ENCODE measurements around the gene ZFP90.
"Not testable (repeated sequence)": the region's sequence is repeated elsewhere in the genome, so short reads cannot be mapped to it uniquely, and the experiment has no call there.

The ZFP90 gene

DNA sequence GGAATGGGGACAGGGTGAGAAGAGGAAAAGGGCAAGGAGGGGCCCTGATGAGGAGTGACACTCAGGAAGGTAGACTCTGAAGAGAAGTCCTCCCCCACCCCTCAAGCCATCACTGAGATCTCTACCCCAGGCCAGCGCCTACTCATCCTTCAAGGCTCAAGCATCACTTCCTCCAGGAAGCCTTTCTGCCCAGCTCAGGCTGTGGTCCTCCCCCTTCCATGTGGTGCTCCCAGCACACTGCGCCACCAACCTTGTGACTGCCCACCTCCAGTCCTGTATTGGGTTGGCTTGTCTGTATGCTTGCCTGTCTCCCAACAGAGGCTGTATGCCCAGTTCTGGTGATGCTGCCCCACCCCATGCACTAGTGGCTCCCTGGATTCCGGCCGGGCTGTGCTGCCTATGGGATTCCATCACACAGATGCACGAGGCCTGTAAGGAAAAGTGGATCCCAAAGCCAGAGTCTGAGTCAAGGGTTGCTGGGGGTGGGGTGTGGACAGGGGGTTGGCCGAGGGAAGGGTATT lies 19.8 kb upstream of the ZFP90 start:
- DNase-seq (ENCODE audit: low spot score): no peak

DNA sequence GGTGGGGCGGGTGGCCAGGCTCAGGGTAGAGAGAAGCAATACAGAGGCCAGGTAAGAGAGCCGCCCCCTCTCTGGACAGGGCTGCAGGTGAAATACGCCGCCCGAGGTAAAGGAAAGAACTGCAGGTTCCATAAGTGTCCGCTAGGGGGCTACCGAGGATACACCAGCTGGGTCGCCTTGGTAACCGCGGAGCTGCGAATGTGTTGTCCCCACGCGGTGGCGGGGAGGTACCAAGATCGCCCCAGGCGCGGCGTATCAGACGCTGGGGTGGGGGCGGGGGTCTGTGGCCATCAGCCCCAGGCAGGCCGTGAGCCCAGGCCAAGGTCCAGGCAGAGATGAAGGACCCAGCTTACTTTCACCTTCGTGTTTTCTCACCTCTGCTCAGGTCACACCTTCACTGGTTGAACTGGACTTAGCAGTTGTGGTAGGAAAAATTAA lies 18.4 kb upstream of the ZFP90 start:
- DNase-seq (ENCODE audit: low spot score): peak; percentile 93

DNA sequence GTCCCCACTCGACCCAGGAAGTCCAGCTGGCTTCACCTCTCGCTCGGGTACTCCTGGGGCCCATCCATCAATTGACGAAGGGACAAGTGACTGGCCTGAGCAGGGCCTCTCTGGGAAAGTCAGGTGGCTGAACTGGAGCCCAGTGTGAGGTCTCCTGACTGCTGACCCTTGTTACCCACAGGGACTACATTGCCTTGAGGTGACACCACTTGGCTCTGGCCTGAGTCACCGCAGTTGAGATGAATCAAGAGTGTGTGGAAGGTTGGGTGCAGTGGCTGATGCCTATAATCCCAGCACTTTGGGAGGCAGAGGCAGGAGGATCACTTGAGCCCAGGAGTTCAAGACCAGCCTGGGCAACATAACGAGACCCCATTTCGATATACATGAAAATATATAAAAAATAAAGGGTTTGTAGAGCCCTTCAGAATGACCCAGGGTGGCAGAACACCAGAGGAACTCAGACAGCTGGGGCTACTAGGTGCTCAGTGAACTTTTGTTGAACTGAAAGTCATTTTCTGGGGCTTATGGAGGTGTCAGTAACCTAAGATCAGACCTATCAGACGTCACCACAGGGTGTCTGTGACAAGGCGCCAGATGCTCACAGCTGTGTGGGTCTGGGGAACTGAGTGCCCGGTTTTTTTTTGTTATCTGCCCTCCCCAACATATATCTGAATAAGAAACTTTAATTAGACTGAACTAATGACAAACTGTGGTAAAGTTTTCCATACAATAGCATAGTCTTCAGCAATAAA lies 14.8 kb upstream of the ZFP90 start:
- DNase-seq (ENCODE audit: low spot score): no peak

DNA sequence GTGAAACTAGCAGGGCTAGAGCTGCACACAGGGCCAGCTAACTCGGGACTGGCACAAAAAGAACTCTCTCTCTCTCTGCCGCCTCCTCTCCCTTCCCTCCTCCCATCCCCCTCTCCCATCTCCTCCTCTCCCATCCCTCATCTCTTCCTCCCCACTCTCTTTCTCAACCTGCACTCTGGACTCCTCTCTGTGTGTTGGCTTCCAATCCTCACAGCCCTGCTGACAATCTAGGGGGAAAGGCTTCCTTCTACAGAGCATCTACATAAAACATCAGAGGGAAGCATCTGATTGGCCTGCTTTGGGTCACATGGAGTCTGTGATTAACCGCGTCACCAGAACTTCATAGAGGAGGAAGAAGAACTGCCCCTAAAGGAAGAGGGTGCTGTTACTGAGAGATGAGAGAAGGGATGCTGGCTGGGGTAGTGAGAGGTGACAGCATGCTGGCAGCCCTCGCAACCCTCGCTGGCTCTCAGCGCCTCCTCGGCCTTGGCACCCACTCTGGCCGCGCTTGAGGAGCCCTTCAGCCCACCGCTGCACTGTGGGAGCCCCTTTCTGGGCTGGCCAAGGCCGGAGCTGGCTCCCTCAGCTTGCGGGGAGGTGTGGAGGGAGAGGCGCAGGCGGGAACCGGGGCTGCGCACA lies 12.8 kb upstream of the ZFP90 start:
- DNase-seq (ENCODE audit: low spot score): peak; percentile 38

DNA sequence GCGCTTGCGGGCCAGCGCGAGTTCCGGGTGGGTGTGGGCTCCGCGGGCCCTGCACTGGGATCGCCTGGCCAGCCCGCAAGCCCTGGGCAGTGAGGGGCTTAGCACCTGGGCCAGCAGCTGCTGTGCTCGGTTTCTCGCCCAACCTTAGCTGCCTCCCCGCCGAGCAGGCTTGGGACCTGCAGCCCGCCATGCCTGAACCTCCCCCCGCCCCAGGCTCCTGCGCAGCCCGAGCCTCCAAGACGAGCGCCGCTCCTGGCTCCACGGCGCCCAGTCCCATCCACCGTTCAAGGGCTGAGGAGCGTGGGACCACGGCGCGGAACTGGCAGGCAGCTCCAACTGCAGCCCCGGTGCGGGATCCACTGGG lies 12.3 kb upstream of the ZFP90 start:
- DNase-seq (ENCODE audit: low spot score): no peak

DNA sequence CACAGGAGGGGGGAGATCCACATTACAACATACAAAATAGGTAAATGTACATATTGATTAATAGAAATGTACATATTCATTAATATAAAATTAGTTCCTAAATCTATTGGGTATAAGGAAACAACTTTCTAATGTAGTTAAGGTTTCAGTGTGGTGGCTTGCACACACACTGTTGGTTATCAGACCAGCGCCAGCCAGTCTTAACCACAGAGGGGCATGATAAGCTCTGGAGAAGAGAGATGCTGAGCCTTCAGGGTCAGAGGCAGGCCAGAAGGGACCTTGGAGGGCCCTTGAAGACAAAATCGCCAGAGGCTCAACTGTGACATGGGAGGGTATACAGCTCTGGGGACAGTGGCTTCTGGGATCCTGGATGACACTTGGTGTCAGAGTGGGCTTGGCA lies 10.9 kb upstream of the ZFP90 start:
- no peak for DNase-seq (ENCODE audit: low spot score)

DNA sequence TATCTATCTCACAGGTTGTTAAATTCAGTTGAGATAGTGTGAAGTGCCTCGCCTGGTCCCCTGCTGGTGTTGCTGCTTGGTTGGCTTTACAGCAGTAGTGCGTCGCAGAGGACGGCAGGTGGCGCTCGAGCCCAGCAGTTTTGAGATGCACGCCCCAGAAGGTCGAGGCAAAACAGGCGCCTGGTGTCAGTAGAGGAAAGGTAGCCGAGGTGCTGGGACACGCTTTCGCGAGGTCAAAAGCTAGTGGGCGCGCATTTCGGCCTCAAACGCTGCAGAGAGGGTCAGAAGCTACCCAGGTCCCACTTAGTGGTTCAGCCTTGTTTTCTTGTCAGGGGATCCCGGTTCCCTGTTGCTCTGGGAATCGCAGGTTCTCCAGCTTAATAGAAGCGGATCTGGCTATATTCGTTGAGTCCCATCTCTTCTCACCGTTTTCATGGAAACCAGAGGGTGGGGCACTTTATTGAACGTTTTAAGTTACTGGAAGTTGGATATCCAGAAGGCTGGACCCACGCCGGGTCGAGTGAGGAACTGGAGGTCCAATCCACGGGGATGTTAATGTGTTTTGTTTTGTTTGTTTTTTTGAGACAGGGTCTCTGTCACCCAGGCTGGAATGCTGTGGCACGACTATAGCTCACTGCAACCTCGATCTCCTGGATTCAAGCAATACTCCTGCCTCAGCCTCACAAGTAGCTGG lies 10.3 kb upstream of the ZFP90 start:
- peak; percentile 93 for DNase-seq (ENCODE audit: low spot score)

DNA sequence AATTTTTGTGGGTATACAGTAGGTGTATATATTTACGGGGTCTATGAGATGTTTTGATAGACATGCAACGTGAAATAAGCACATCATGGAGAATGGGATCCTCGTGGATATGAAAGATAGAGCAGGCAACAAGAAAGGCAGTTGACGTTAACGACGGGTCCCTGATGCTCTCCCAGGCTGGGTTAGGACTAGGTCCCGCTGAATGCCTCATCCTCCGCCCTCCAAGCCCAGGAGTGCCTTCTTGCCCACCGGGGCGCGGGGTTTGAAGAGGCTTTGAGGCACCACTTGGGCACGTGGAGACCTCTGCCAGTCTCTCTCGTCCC lies 9.5 kb upstream of the ZFP90 start:
- no peak for DNase-seq (ENCODE audit: low spot score)

DNA sequence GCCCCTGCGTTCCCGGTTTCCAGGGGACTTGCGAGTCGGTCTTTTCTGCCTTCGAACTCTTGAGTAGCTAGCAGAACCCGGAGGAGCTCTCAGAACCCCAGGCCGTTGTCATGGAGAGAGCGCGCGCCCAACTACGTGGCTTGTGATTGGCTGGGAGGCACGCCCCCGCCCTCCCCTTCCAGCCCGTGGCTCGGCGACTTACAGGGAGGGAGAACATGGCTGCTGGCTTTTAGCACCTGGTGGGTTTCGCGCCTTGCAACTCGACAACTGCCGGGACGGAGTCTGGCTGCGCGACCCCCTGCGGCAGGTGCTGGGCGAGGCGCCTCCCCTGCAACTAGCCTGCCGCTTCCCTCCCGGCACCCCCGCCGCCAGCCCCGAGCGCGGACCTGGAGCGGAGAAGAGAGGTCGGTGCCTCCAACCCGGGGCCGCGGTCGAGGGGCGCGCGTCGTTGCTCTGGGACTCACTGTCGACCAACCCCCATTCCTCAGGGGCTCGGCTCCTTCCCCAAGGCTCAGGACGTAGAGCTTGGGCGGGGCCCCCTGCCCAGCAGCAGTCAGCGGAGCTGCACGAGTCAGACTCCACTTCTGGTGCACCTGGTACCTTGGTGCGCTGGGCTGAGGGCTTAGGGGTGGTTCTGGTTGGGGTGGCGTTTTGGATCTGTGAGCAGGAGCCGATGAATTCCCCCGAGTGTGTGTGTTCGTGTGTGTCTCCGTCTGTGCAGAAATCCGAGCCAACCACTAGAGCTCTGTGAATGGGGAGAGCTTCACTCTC lies 9.0 kb upstream of the ZFP90 start:
- DNase-seq (ENCODE audit: low spot score): peak; percentile 92

DNA sequence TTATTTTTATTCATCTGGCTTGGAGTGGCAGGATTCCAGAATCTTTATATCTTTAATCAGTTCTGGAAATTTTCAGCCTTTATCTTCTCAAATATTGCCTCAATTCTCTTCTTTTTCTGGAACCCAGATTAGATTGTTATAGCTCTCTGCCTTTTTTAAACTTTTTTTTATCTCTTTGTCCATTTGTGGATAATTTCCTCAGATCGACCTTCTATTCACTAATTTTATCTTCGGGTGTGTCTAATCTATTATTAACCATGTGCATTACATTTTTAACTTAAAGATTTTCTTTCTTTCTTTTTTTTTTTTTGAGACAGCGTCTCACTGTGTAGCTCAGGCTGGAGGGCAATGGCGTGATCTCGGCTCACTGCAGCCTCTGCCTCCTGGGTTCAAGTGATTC lies 5.2 kb upstream of the ZFP90 start:
- no peak for DNase-seq (ENCODE audit: low spot score)

DNA sequence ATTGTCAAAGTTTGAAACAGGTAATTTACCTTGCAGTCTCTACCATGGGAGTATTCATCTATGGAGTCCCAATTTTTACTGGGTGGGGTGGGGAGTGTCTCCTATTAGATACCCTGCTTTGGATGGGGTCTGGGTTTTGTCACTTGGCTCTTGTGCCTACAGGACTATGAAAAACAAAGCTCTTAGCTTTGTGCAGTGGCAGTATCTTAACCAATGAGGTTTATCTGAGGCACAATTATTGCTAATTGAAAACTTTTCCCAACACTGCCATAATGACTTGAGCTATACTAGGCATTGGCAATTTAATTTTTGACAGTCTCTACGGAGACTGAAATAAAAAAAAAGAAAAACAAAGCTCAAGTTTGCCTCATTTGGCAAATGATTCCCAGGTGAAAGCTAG lies 3.8 kb upstream of the ZFP90 start:
- no peak for DNase-seq (ENCODE audit: low spot score)

DNA sequence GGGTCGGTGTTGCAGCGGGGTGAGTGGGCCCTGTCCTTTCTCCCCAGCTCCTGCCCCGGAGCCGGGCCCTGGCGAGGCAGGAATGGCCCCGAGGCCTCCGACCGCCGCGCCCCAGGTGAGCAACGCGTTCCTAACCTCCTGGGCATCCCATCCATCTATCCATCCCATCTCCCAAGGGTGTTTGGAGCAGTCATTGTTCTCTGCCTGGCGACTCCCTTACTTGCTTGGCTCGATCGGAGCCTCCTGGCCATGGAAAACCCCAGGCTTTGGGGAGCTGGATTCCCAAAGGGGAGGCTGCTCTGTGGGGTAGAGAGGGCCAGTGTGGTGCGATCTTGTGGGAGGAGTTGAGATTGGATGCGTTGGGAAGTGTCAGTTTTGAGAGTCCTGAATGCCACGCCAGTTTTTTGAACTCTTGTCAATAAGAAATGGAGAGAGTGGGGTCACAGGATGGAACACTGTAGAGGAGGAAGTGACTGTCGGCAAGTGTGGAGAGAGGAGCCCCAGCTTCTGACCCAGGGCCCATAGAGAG lies 684 bp downstream of the ZFP90 start:
- no peak for DNase-seq (ENCODE audit: low spot score)

DNA sequence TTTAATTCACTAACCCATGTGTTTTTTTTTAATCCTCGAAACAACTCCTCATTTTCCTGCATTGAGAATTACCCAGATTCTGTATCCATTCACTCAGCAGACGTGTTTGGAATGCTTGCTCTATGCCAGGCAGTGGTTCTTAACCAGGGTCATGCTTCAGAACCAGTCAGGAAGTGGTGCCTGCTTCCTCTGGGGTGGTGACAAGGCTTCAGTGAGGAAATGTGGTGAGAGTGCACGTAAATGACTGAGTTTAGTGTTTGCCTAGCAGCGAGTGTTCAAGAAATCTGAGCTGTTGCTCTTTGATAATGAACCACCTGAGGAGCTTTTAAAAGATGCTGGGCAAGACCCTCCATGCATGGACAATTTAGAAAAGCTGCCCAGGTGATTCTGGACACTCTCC lies 9.9 kb downstream of the ZFP90 start:
- DNase-seq (ENCODE audit: low spot score): no peak

DNA sequence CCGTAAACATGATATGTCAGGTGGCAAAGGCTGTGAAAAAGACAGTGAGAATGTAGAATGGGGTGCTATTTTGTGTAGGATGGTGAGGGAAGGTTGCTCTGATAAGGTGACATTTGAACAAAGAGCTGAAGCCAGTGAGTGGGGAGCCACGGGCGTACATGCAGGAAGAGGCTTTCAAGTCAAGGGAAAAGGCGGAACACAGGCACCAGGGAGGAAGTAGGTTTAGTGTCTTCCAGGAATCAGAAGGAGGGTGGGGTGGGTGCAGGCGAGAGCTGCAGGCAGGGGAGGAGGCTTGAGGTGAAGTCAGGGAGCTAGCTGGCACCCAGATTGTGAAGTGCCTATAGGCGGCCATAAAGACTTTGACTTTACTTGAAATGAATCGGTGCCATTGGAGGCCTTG lies 14.1 kb downstream of the ZFP90 start:
- no peak for DNase-seq (ENCODE audit: low spot score)

DNA sequence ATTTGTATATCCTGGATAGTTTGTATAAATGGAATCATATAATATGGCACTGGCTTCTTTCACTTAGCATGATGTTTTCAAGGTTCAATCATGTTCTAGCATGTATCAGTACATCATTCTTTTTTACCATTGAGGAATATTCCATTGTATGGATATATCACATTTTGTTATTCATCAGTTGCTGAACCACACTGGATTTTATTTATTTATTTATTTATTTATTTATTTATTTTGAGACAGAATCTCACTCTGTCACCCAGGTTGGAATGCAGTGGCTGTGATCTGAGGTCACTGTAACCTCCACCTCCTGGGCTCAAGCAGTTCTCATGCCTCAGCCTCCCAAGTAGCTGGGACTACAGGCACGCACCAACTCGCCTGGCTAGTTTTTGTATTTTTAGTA lies 21.2 kb downstream of the ZFP90 start:
- DNase-seq (ENCODE audit: low spot score): not testable (repeated sequence)

DNA sequence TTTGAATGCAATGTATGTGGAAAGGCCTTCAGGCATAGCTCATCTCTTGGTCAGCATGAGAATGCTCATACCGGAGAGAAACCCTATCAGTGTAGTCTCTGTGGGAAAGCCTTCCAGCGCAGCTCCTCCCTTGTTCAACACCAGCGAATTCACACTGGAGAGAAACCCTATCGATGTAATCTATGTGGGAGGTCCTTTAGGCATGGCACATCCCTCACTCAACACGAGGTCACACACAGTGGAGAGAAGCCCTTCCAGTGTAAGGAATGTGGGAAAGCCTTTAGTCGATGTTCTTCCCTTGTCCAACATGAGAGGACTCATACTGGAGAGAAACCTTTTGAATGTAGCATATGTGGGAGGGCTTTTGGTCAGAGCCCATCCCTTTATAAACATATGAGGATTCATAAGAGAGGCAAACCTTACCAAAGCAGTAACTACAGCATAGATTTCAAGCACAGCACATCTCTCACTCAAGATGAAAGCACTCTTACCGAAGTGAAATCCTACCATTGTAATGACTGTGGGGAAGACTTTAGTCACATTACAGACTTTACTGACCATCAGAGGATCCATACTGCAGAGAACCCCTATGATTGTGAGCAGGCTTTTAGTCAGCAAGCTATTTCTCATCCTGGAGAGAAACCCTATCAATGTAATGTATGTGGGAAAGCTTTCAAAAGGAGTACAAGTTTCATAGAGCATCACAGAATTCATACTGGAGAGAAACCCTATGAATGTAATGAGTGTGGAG lies 24.7 kb downstream of the ZFP90 start:
- peak; percentile 21 for DNase-seq (ENCODE audit: low spot score)

DNA sequence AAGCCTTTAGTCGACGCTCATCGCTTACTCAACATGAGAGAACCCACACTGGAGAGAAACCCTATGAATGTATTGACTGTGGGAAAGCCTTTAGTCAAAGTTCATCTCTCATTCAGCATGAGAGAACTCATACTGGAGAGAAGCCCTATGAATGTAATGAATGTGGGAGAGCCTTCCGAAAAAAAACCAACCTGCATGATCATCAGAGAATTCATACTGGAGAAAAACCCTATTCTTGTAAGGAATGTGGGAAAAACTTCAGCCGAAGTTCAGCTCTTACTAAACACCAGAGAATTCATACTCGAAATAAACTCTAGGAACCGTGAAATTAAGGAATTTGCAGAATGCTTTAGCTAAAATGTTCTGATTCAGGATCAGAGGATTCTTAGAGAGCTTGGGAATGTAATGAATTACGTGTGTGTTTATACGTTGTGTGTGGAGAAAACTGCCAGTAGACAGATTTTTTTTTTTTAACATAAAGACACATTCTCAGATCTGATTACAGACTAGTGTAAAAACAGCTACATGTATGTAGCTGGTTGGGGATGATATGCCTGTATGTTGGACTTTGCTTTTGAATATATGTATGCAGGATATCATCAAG lies 25.4 kb downstream of the ZFP90 start:
- no peak for DNase-seq (ENCODE audit: low spot score)

DNA sequence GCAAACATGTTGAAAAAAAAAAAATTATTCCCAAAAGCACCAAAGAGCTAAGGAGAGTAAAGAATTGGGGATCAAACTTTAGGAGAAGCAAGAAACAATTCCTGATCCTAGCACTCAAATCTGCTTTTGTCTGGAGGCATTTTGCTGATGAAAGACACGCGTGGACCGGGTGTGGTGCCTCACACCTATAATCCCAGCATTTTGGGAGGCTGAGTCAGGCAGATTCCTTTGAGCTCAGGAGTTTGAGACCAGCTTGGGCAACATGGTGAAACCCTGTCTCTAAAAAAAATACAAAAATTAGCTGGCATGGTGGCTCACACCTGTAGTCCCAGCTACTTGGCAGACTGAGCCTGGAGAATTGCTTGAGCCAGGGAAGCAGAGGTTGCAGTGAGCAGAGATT lies 35.4 kb downstream of the ZFP90 start:
- DNase-seq (ENCODE audit: low spot score): no peak

DNA sequence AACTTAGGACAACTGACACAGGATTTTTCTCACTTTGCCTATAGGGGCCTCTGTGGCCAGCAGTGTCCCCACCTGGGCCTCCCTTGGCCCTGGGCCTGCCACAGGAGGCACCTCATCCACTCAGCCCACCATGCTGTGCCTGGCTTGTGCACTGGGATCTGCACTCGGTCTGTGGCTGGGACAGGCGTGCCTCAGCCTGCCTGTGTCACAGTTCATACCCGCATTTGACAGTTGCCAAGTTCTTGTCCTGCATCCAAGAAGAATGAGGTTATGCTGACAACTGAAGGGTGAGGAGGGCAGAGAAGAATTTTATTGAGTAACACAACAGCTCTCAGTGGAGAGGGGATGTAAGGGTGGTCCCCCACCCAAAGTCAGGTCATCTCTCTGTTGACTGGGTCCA lies 36.0 kb downstream of the ZFP90 start:
- no peak for DNase-seq (ENCODE audit: low spot score)

DNA sequence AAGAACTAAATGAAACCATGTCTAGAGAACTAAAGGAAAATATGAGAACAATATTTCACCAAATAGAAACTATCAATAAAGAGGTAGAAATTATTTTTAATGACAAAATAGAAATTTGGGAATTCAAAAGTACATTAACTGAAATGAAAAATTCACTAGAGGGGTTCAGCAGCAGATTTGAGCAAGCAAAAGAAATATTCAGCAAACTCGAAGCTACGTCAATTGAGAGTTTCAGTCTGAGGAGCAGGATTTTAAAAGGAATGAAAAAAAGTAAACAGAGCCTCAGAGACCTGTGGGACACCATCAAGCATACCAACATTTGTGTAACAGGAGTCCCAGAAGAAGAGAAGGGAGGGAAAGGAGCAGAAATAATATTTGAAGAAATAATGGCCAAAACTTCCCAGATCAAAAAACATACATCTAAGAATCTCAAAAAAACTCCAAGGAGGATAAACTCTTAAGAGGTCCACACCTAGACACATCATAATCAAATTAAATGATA lies 38.3 kb downstream of the ZFP90 start:
- no peak for DNase-seq (ENCODE audit: low spot score)
